Left cardiac atrium (tissue), 4 donors: ENCODE measurements around the gene GPATCH1. TPM values are rescaled to one million over a fixed set of nuclear protein-coding genes. Genes with fewer than 3 reads are reported as not detected.
"Not testable (repeated sequence)": the region's sequence is repeated elsewhere in the genome, so short reads cannot be mapped to it uniquely, and the experiment has no call there.

Source experiments
- ATAC-seq, 2 donors: fragments of 200-7000 bp; cut with Tn5 transposase; one replicate each; pipeline ENCODE4 v1.9.1; 2020; ENCODE audit warnings: mild to moderate bottlenecking in 2 of 2, moderate library complexity in 2 of 2
- DNase-seq: peaks from one replicate; pipeline ENCODE4 v3.0.0-alpha.2; 2020
- intact Hi-C, 2 donors: fragments of 100-400 bp; cut with DNase I; formaldehyde crosslinking; loops; one replicate each; pipeline versions ENCODE4 v1.14.1 to v1.15.1; 2022 to 2023
- total RNA-seq, 2 donors: library from RNA; stranded (reverse); fragmentation: NEBNext Ultra II Directional; extraction: Animal tissue kit (Norgen Biotek cat#: 25700); gene quantifications; one replicate each; pipeline ENCODE4 v1.2.1, GENCODE V29; 2021
- donor health status: DM: no; HTN: yes; CAD: no.
- donor health status: DM: no; HTN: yes; CAD: no; lungs with severe emphysema.
- donor health status: DM: yes; HTN: yes; CAD: no.
- donor health status: Dilated cardiomyopathy.

GPATCH1 gene
- total RNA-seq, 2 donors from 2014 or later, result 4.2 to 6.1 TPM

GRCh38 chr19:33100894-33101644 is 20.1 kb downstream of the GPATCH1 start:
- ATAC-seq, result peak in 1 of 2 donors; percentile 26
- intact Hi-C loops, result no loop called here
- no peak for DNase-seq

GRCh38 chr19:33102893-33103292 is 21.9 kb downstream of the GPATCH1 start:
- intact Hi-C loops, result no loop called here
- no peak for ATAC-seq

GRCh38 chr19:33108161-33108560 is 27.2 kb downstream of the GPATCH1 start:
- no peak for ATAC-seq
- intact Hi-C loops, result no loop called here
- no peak for DNase-seq

More at GRCh38 chr19:33102893-33103292, 21.9 kb downstream of the GPATCH1 start:
- DNase-seq, result no peak

GRCh38 chr19:33110137-33110910 is 29.3 kb downstream of the GPATCH1 start:
- no peak for DNase-seq
- ATAC-seq, result no peak
- intact Hi-C loops, result loop anchor here in 1 of 2 donors (10.0 kb wide), 1 partner anchor 136 kb away; the partner anchor contains the start of genes CEP89 and FAAP24

- DNase-seq, result no peak
- intact Hi-C loops, result loop anchor here in 1 of 2 donors (10.0 kb wide), 1 partner anchor 137 kb away; the partner anchor contains the start of genes CEP89 and FAAP24
- no peak for ATAC-seq
Observed at GRCh38 chr19:33111587-33111986, 30.6 kb downstream of the GPATCH1 start.

GRCh38 chr19:33114312-33114711 is 33.3 kb downstream of the GPATCH1 start:
- ATAC-seq, result no peak
- no peak for DNase-seq
- intact Hi-C loops, result loop anchor here in 1 of 2 donors (10.0 kb wide), 1 partner anchor 140 kb away; the partner anchor contains the start of genes CEP89 and FAAP24

GRCh38 chr19:33117501-33117900 is 36.5 kb downstream of the GPATCH1 start:
- intact Hi-C loops, result loop anchor here in 1 of 2 donors (10.0 kb wide), 1 partner anchor 143 kb away; the partner anchor contains the start of genes CEP89 and FAAP24
- ATAC-seq (no peak), DNase-seq (no peak)

- intact Hi-C loops, result loop anchor here in 1 of 2 donors (10.0 kb wide), 1 partner anchor 144 kb away; the partner anchor contains the start of genes CEP89 and FAAP24
- no peak for ATAC-seq
- DNase-seq, result no peak
Observed at GRCh38 chr19:33118643-33119042, 37.7 kb downstream of the GPATCH1 start.

- DNase-seq (no peak), ATAC-seq (no peak)
- intact Hi-C loops, result loop anchor here in 1 of 2 donors (5.0 kb wide), 1 partner anchor 58 kb away; no protein-coding TSS in a partner anchor
Observed at GRCh38 chr19:33124207-33125098, 43.5 kb downstream of the GPATCH1 start.

GRCh38 chr19:33125929-33126388 is 45.0 kb downstream of the GPATCH1 start:
- peak; percentile 77 to 88 for ATAC-seq
- peak; percentile 46 for DNase-seq
- intact Hi-C loops, result loop anchor here in 1 of 2 donors (5.0 kb wide), 1 partner anchor 56 kb away; no protein-coding TSS in a partner anchor

- ATAC-seq, DNase-seq: not testable (repeated sequence)
- intact Hi-C loops, result loop anchor here in 1 of 2 donors (5.0 kb wide), 1 partner anchor 56 kb away; no protein-coding TSS in a partner anchor
Observed at GRCh38 chr19:33126712-33127111, 45.7 kb downstream of the GPATCH1 start.

GRCh38 chr19:33129901-33130300 is 48.9 kb downstream of the GPATCH1 start:
- no peak for DNase-seq
- intact Hi-C loops, result loop anchor here in 1 of 2 donors (5.0 kb wide), 1 partner anchor 52 kb away; no protein-coding TSS in a partner anchor
- ATAC-seq, result no peak

GRCh38 chr19:33130433-33130832 is 49.5 kb downstream of the GPATCH1 start:
- intact Hi-C loops, result no loop called here
- DNase-seq (no peak), ATAC-seq (no peak)

- no peak for DNase-seq
- intact Hi-C loops, result no loop called here
- ATAC-seq, result no peak
Observed at GRCh38 chr19:33132021-33132420, 51.0 kb downstream of the GPATCH1 start, which contains the start of gene WDR88. Gene WDR88 (plus strand): TSS chr19:33132114. CDS start chr19:33132170, 56 bp downstream.

GRCh38 chr19:33132425-33132824 is 51.4 kb downstream of the GPATCH1 start:
- intact Hi-C loops, result no loop called here
- ATAC-seq (peak in 1 of 2 donors; percentile 31), DNase-seq (no peak)

- ATAC-seq (no peak), DNase-seq (no peak)
- intact Hi-C loops, result no loop called here
Observed at GRCh38 chr19:33133438-33134031, 52.6 kb downstream of the GPATCH1 start.

GRCh38 chr19:33134571-33135041 is 53.6 kb downstream of the GPATCH1 start:
- DNase-seq (no peak), ATAC-seq (no peak)
- intact Hi-C loops, result no loop called here

- DNase-seq, result no peak
- intact Hi-C loops, result no loop called here
- ATAC-seq, result no peak
Observed at GRCh38 chr19:33139165-33139564, 58.2 kb downstream of the GPATCH1 start.
